Measurements from ENCODE around the gene DYSF.
A peak's percentile ranks its signal among the peaks of the same experiment; 100 is the strongest.

DYSF gene

GRCh38 chr2:71505086-71505769 lies 51.9 kb downstream of the DYSF start:
- no peak for DNase-seq (ENCODE audit: low read depth)
- in situ Hi-C loops (cut with HindIII; ENCODE audit: low sequenced_read_pairs), result no loop called here
- no peak for TF ChIP-seq CTCF (IDR thresholded peaks at IDR 0.05; ENCODE audit: low read depth, low read length, missing control alignments)
- no peak overlapping the region for H3K4me3 ChIP-seq (ENCODE audit: low read depth, low read length)

GRCh38 chr2:71505770-71506140 lies 52.4 kb downstream of the DYSF start:
- no peak for TF ChIP-seq CTCF (IDR thresholded peaks at IDR 0.05; ENCODE audit: low read depth, low read length, missing control alignments)
- in situ Hi-C loops (cut with HindIII; ENCODE audit: low sequenced_read_pairs), result no loop called here
- DNase-seq (ENCODE audit: low read depth), result no peak
- no peak overlapping the region for H3K4me3 ChIP-seq (ENCODE audit: low read depth, low read length)

- no peak for TF ChIP-seq CTCF (IDR thresholded peaks at IDR 0.05; ENCODE audit: low read depth, low read length, missing control alignments)
- no peak for DNase-seq (ENCODE audit: low read depth)
- H3K4me3 ChIP-seq (ENCODE audit: low read depth, low read length), result no peak overlapping the region
- in situ Hi-C loops (cut with HindIII; ENCODE audit: low sequenced_read_pairs), result no loop called here
Measured at GRCh38 chr2:71506222-71507153, 53.1 kb downstream of the DYSF start.

- in situ Hi-C loops (cut with HindIII; ENCODE audit: low sequenced_read_pairs), result no loop called here
- no peak for DNase-seq (ENCODE audit: low read depth)
- no peak for TF ChIP-seq CTCF (IDR thresholded peaks at IDR 0.05; ENCODE audit: low read depth, low read length, missing control alignments)
- no peak overlapping the region for H3K4me3 ChIP-seq (ENCODE audit: low read depth, low read length)
Measured at GRCh38 chr2:71507476-71507875, 54.1 kb downstream of the DYSF start.

DNA sequence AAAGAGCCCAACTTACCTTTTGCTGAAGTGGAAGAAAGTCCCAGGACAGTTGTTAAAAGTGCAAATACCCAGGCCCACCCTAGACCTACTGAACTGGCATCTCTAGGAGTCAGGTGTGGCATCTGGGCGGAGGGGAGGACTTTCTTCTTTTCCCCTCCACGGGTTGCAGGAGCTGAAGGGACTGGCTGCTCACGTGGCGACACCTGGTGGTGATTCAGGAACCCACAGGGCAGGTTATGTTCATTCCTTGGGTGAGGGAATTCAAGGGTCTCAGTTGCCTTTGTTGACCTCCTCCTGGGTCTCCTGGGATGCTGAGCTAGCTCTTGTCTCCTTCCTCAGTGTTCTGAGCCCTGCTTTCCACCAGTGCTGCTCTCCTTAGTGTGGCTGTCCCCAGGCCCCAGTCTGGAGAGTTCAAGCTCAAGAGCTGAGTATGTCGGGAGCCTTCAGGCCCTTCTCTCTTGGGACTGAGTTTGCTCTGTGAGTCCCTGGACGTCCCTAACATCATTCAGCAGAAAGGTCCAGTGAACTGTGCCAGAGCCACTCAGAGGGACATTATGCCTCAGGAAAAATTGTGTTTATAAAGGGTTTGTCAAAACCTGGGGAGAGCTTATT lies 56.9 kb downstream of the DYSF start:
- H3K4me3 ChIP-seq (ENCODE audit: low read depth, low read length), result no peak overlapping the region
- peak; percentile 23 for DNase-seq (ENCODE audit: low read depth)
- in situ Hi-C loops (cut with HindIII; ENCODE audit: low sequenced_read_pairs), result no loop called here
- TF ChIP-seq CTCF (IDR thresholded peaks at IDR 0.05; ENCODE audit: low read depth, low read length, missing control alignments), result peak; percentile 92

- TF ChIP-seq CTCF (IDR thresholded peaks at IDR 0.05; ENCODE audit: low read depth, low read length, missing control alignments), result no peak
Measured at GRCh38 chr2:71510938-71511337, 57.6 kb downstream of the DYSF start.

More at GRCh38 chr2:71510938-71511337, 57.6 kb downstream of the DYSF start:
- no peak overlapping the region for H3K4me3 ChIP-seq (ENCODE audit: low read depth, low read length)
- in situ Hi-C loops (cut with HindIII; ENCODE audit: low sequenced_read_pairs), result no loop called here
- no peak for DNase-seq (ENCODE audit: low read depth)

Data from astrocyte of the cerebellum (primary cell).